DND-41 (cell line): ENCODE results near the gene TIMM9.

Source experiments
- ATAC-seq: fragments of 200-7000 bp; cut with Tn5 transposase; 3 replicates; pipeline ENCODE4 v1.9.1; 2021; ENCODE audit warnings: low read depth; ENCODE audit not compliant: insufficient read depth
- DNase-seq: peaks from one replicate; pipeline ENCODE4 v3.0.0-alpha.2; 2020
- H2AFZ ChIP-seq: 2 replicates; pipeline ENCODE4 v1.6.0; 2012; ENCODE audit warnings: low read depth, low read length
- H3K27ac ChIP-seq: 2 replicates; pipeline ENCODE4 v1.5.1; 2012; ENCODE audit warnings: low read length, inconsistent platforms
- H3K27me3 ChIP-seq: fragments of 200-600 bp; sonication (generic); 2 replicates; pipeline ENCODE4 v1.6.0; 2012; ENCODE audit warnings: low read length, mild to moderate bottlenecking, inconsistent platforms; ENCODE audit not compliant: insufficient read depth, poor library complexity
- H3K36me3 ChIP-seq: 2 replicates; pipeline ENCODE4 v1.5.1; 2012; ENCODE audit warnings: low read length, inconsistent platforms; ENCODE audit not compliant: insufficient read depth
- H3K4me1 ChIP-seq: 2 replicates; pipeline ENCODE4 v1.5.1; 2012; ENCODE audit warnings: mild to moderate bottlenecking, low read length; ENCODE audit not compliant: insufficient read depth
- H3K4me2 ChIP-seq: 2 replicates; pipeline ENCODE4 v1.6.0; 2012; ENCODE audit warnings: mild to moderate bottlenecking, moderate library complexity, low read length, inconsistent platforms; ENCODE audit not compliant: insufficient read depth
- H3K4me3 ChIP-seq, 2 experiments: fragments of 200-600 bp in 1 of 2; shearing (Covaris generic) in 1 of 2; 2 replicates each; pipeline ENCODE4 v1.5.1; 2012 to 2016; ENCODE audit warnings: inconsistent platforms in 2 of 2, low read length in 2 of 2, mild to moderate bottlenecking in 2 of 2, low read depth in 1 of 2, moderate library complexity in 1 of 2
- H3K79me2 ChIP-seq: 2 replicates; pipeline ENCODE4 v1.6.0; 2012; ENCODE audit warnings: low read length, inconsistent platforms; ENCODE audit not compliant: insufficient read depth
- H3K9ac ChIP-seq: 2 replicates; pipeline ENCODE4 v1.6.0; 2012; ENCODE audit warnings: low read depth, mild to moderate bottlenecking, inconsistent platforms, low read length, moderate library complexity
- H3K9me3 ChIP-seq: 2 replicates; pipeline ENCODE4 v1.5.1; 2012; ENCODE audit warnings: low read length, moderate library complexity, mild to moderate bottlenecking, inconsistent platforms; ENCODE audit not compliant: insufficient read depth, severe bottlenecking
- H4K20me1 ChIP-seq: 2 replicates; pipeline ENCODE4 v1.6.0; 2012; ENCODE audit warnings: low read length; ENCODE audit not compliant: insufficient read depth
- EZH2 ChIP-seq: IDR thresholded peaks from 3 replicates; pipeline ENCODE4 v1.6.1; 2012; ENCODE audit warnings: borderline replicate concordance, low read depth, mild to moderate bottlenecking, moderate library complexity, low read length, inconsistent platforms; ENCODE audit not compliant: severe bottlenecking
- TF ChIP-seq, protein P1 (sequence below): IDR thresholded peaks from 2 replicates; pipeline ENCODE4 v1.5.1; 2012; ENCODE audit warnings: borderline replicate concordance, low read length, moderate library complexity, mild to moderate bottlenecking; ENCODE audit not compliant: poor library complexity, severe bottlenecking; ENCODE audit errors: extremely low read depth

Gene TIMM9

DNA sequence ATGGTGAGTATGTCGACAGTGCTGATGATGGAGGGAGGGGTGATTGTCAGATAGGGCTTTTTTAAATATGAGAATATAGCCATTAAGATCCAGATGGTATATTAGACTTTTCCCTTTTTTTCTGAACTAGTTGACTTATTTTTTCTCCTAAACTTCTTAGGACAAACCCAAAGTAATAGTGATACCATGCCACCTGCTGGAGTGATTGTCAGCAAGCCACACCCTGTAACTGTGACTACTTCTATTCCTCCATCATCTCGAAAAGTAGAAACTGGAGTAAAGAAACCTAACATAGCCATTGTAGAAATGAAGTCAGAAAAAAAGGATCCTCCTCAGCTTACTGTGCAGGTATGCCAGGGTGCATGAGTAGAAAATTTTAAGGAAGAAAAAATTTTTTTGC is 40.2 kb upstream of the TIMM9 start:
- H3K79me2 ChIP-seq, result no peaks in the 10 kb centered on the region
- no peak for ATAC-seq

GRCh38 chr14:58466459-58466858 is 39.1 kb upstream of the TIMM9 start:
- Histone ChIP-seq H3K36me3 (peaks cover 68% of the 10 kb centered on the region), H3K9me3 (no peaks in the 10 kb centered on the region), H3K9ac (no peak overlapping the region), H2AFZ (no peak overlapping the region), H3K27me3 (no peaks in the 10 kb centered on the region), H3K27ac (no peak overlapping the region), H3K79me2 (no peaks in the 10 kb centered on the region), H3K4me1 (no peaks in the 10 kb centered on the region), H4K20me1 (no peaks in the 10 kb centered on the region), H3K4me3 (no peak overlapping the region), H3K4me2 (no peak overlapping the region)
- TF ChIP-seq, protein P1, sequence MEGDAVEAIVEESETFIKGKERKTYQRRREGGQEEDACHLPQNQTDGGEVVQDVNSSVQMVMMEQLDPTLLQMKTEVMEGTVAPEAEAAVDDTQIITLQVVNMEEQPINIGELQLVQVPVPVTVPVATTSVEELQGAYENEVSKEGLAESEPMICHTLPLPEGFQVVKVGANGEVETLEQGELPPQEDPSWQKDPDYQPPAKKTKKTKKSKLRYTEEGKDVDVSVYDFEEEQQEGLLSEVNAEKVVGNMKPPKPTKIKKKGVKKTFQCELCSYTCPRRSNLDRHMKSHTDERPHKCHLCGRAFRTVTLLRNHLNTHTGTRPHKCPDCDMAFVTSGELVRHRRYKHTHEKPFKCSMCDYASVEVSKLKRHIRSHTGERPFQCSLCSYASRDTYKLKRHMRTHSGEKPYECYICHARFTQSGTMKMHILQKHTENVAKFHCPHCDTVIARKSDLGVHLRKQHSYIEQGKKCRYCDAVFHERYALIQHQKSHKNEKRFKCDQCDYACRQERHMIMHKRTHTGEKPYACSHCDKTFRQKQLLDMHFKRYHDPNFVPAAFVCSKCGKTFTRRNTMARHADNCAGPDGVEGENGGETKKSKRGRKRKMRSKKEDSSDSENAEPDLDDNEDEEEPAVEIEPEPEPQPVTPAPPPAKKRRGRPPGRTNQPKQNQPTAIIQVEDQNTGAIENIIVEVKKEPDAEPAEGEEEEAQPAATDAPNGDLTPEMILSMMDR, result no peak
- DNase-seq, result no peak
- no peak for ATAC-seq

More for the DNA sequence above, 40.2 kb upstream of the TIMM9 start:
- TF ChIP-seq, protein P1, result no peak
- no peak for TF ChIP-seq EZH2
- Histone ChIP-seq H3K27me3 (no peaks in the 10 kb centered on the region), H3K4me3 (no peak overlapping the region), H3K9me3 (no peaks in the 10 kb centered on the region), H3K27ac (no peak overlapping the region), H2AFZ (no peak overlapping the region), H3K4me1 (no peaks in the 10 kb centered on the region), H3K4me2 (no peak overlapping the region), H4K20me1 (no peaks in the 10 kb centered on the region), H3K9ac (no peak overlapping the region), H3K36me3 (peaks cover 60% of the 10 kb centered on the region)
- no peak for DNase-seq

DNA sequence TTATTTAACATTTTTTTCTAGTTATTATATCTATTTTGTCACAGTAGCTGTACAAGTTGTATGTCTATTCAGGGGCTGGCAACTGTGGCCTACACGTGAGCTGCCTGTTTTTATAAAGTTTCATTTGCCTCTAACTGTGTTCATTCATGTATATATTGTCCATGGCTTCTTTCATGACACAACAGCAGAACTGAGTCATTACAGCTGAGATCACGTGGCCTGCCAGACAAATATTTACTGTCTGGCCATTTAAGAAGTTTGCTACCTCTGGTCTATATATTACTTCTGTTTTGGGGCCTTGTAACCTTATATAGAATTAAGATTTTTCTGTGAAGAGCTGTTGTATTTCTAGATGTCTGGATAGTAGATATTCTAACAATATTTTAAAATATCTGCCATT is 38.1 kb upstream of the TIMM9 start:
- DNase-seq (no peak), ATAC-seq (no peak)
- no peak overlapping the region for H3K27ac ChIP-seq

More for the DNA sequence above, 38.1 kb upstream of the TIMM9 start:
- Histone ChIP-seq H4K20me1 (no peaks in the 10 kb centered on the region), H3K4me2 (no peak overlapping the region), H3K36me3 (peaks cover 70% of the 10 kb centered on the region), H2AFZ (no peak overlapping the region), H3K4me3 (no peak overlapping the region), H3K9ac (no peak overlapping the region), H3K9me3 (no peaks in the 10 kb centered on the region), H3K79me2 (no peaks in the 10 kb centered on the region), H3K27me3 (no peaks in the 10 kb centered on the region), H3K4me1 (no peaks in the 10 kb centered on the region)
- TF ChIP-seq EZH2, result no peak
- TF ChIP-seq, protein P1, result no peak
